Choroid plexus epithelial cell (primary cell): ENCODE data around the gene OPCML.

ENCODE experiments used
- DNase-seq: peaks from one replicate; pipeline ENCODE4 v3.0.0-alpha.2; 2010; ENCODE audit warnings: low read depth
- H3K4me3 ChIP-seq: 2 replicates; pipeline ENCODE4 v1.5.1; 2011; ENCODE audit warnings: low read depth, mild to moderate bottlenecking, control low read depth, low read length, moderate library complexity
- TF ChIP-seq, protein P1 (sequence below): conservative IDR thresholded peaks from 2 replicates; pipeline ENCODE4 v1.5.1; 2011; ENCODE audit warnings: low read depth, mild to moderate bottlenecking, control low read depth, inconsistent platforms, low read length, moderate library complexity

OPCML gene

DNA sequence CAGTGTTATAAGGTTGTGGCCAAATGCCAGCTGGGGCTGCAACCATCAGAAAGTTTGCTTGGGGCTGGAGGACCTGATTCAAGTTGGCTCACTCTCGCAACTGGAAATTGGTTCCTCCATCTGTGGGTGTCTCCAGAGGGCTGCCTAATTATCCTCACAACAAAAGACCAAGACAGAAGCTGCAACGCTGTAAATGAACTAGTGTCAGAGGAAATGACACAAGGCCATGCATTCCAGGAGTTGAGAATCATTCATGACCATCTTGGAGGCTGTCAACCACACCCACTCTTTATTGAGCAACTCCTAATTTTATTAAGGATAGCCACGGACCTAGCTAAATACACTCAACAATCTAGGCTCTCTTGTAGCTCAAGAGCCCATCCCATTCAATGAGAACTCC is 1060.8 kb downstream of the OPCML start:
- no peak overlapping the region for H3K4me3 ChIP-seq
- no peak for DNase-seq
- TF ChIP-seq, protein P1, sequence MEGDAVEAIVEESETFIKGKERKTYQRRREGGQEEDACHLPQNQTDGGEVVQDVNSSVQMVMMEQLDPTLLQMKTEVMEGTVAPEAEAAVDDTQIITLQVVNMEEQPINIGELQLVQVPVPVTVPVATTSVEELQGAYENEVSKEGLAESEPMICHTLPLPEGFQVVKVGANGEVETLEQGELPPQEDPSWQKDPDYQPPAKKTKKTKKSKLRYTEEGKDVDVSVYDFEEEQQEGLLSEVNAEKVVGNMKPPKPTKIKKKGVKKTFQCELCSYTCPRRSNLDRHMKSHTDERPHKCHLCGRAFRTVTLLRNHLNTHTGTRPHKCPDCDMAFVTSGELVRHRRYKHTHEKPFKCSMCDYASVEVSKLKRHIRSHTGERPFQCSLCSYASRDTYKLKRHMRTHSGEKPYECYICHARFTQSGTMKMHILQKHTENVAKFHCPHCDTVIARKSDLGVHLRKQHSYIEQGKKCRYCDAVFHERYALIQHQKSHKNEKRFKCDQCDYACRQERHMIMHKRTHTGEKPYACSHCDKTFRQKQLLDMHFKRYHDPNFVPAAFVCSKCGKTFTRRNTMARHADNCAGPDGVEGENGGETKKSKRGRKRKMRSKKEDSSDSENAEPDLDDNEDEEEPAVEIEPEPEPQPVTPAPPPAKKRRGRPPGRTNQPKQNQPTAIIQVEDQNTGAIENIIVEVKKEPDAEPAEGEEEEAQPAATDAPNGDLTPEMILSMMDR: no peak

- no peak for DNase-seq
- TF ChIP-seq, protein P1: no peak
- H3K4me3 ChIP-seq: no peak overlapping the region
These were observed 1065.3 kb downstream of the OPCML start for GRCh38 chr11:132466983-132467382.

GRCh38 chr11:132464939-132465338 is 1067.4 kb downstream of the OPCML start:
- TF ChIP-seq, protein P1: no peak
- DNase-seq: no peak
- no peak overlapping the region for H3K4me3 ChIP-seq

DNA sequence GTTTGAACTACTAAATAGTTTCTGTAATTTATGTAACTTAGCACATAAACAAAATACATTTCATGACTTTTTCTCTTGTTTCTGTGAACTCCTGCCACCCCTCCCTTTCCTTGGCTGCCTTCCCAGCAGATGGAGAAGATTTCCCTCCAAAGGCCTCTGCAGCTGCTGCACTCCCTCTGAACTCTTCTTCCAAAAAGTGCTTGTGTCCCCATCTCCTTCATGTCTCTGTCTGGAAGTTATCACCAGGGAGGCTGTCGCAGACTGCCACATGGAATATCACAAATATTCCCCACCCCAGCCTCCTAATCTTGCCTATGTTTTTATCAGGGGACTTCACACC is 1068.3 kb downstream of the OPCML start:
- TF ChIP-seq, protein P1: no peak
- H3K4me3 ChIP-seq: no peak overlapping the region
- peak; percentile 64 for DNase-seq

GRCh38 chr11:132463295-132464002 is 1068.9 kb downstream of the OPCML start:
- TF ChIP-seq, protein P1: no peak
- DNase-seq: no peak
- no peak overlapping the region for H3K4me3 ChIP-seq

DNA sequence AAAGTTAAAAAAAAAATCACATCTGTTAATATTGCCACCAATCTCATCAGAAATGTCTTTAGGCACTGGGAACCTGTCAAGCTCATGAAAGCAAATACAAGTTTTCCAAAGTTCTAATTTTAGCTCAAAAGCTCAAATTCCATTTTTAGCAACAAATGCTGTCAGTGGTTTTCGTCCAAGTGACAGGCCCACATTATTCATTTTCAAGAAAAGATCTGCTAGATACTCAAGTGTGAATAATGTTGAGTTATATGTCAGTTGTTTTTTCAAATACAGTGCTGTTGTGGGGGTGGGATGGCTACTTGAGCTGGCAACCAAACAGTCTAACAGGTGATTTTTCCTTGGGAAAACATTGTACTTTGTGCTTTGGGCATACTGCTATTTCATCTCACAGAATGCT is 1072.6 kb downstream of the OPCML start:
- TF ChIP-seq, protein P1: no peak
- no peak for DNase-seq
- H3K4me3 ChIP-seq: no peak overlapping the region

DNA sequence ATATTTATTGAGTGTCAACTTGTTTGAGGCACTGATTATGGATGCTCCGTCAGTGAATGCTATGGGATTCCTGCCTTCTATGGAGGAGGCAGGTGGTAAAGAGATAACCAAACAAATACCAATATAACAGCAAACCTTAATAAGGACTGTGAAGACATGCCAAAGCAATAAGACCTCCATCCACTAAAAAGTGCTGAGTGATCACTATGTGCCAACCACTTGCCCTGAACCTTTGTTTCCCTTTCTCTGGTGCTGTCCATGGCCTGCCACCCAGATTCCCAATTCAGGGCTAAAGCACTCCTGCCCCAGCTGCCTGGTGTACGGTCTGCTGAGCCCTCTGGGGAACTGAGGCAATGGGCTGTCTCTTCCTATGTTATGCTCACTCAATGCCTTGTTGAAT is 1074.9 kb downstream of the OPCML start:
- DNase-seq: no peak
- H3K4me3 ChIP-seq: no peak overlapping the region
- TF ChIP-seq, protein P1: no peak
